Stimulated activated naive CD4-positive, alpha-beta T cell (primary cell): ENCODE measurements around the gene CDH23.

Source experiments
- DNase-seq, 6 experiments: peaks; one replicate each; lab custom pipeline; 2025; lab: John Stamatoyannopoulos, UW

Gene CDH23

GRCh38 chr10:71486484-71487114 is 89.9 kb downstream of the CDH23 start:
- peak in 1 of 6 experiments; percentile 1 for DNase-seq

GRCh38 chr10:71487726-71488125 is 91.0 kb downstream of the CDH23 start:
- DNase-seq, result no peak

DNA sequence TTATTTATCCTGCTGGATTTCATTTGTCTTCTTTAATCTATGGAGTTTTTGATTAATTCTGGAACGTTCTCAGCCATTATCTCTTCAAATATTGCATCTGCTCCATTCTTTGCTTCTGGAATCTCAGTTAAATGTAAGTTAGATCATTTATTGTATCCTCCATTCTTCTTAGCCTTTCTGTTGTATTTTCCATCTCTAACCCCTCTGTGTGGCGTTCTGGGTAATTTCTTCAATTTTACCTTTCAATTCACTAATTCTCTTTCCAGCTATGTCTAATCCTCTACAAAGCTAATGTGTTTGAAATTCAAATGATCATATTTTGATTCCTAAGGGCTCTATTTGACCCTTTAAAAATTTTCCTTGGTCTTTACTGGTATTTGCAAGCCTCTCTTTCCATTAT is 92.4 kb downstream of the CDH23 start:
- DNase-seq, result no peak

GRCh38 chr10:71492872-71493271 is 96.2 kb downstream of the CDH23 start:
- DNase-seq, result no peak

DNA sequence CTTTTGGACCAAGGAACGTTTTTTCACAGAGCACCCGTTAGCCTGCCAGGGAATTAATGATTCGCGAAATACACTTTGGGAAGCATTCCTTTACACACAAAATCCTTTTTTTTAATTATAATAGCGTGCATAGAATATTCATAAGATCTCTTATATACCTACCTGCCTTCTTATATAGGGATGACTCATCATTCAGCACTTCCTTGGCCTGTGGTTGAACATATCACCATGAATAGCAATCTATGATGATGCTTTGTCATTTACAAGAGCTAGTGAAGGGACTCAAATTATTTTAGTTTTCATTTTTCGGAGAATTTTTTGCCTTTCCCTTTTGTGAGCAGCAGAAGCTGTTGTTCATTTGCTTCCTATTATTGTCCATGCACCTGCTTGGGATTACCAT is 97.0 kb downstream of the CDH23 start:
- DNase-seq, result no peak

DNA sequence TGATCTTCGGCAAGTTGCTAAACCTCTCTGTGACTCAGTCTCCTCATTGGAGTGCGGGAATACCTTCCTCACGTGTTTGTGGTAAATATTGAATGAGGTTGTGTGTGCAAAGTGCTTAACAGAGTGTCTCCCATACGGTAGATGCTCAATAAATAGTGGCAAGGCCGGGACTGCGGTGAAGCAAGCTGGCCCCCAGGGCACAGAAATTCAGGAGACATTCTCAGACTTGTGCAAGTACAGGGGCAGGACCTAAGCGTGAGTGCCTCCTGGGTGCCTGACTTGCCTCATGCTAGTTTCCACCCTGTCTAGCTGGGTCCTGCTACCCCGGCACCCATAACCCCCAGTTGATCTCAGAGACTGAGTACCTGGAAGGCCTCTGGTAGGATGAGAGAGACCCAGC is 97.8 kb downstream of the CDH23 start:
- DNase-seq, result no peak

DNA sequence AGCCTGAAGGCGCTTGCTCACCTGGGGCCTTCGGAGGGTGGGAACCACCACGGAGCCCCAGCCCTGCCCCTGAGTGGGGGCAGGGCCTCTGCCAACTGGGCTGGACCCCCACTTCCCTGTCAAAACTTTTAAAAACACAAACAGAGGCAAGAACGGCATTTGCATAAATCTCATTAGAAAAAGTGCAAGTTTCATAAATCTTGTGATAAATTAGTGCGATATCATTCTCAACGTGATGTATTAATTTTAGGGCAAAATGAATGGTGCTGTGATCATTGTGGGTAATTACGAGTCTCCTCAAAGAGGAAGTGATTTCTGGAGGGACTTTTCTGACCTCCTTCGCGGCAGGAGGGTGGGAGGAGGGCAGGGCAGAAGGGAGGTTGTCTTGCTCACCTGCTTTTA is 98.3 kb downstream of the CDH23 start:
- no peak for DNase-seq

GRCh38 chr10:71496927-71497762 is 100.4 kb downstream of the CDH23 start:
- no peak for DNase-seq

GRCh38 chr10:71497763-71498326 is 101.1 kb downstream of the CDH23 start:
- no peak for DNase-seq

DNA sequence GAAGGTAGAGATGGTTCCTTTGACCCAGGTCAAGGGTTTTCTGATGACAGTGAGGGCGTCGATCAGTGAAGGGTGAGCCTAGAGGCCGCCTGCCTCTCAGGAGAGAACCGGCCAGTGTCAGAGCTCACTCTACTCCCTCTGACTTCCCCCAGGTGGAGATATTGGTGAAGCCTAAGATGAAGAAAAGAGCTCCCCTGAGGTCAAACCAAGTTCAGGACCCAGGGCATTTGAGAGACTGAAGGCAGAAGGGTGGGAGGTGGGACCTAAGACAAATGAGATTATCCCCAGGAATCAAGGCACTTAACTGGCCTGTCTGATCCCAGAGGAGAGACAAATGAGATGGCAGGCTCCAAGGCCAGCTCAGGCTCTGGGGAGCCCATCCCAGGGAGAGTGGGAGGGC is 104.7 kb downstream of the CDH23 start:
- no peak for DNase-seq

DNA sequence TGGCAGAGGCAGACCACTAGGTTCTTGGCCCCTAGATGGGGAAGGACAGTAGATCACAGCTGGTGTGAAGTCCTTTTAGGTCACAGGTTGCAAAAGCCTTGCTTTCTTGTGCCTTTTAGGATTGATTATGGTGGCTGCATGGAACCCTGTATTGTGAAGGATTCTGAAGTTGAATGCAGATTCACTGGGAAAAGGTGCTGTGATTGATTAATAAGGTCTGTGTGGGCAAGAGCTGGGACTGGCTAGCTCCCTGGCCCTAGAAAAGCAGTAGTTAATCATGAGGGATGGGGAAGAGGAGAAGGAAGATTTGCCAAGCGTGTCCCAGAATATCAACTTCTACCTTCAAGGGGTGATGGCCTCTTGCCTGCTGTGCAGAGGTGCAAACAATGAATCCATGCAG is 105.5 kb downstream of the CDH23 start:
- DNase-seq, result no peak

DNA sequence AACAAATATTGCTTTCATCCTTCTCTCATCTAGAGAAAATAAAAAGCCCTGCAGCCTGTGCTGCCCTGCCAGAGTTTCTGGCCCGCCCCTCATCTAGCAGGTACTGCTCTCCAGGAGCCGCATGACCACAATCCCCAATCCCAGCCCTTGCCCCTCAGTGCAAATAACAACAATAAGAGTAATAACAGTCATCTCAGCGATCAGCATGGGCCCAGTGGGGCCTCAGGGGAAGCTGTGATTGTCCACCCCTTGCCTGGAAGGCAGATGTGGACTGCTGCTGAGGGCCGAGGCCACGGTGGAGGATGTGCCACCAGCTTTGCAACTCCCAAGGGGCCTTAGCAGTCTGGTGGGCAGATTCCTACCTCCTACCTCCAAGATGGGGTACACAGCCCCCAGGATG is 106.1 kb downstream of the CDH23 start:
- DNase-seq, result no peak

DNA sequence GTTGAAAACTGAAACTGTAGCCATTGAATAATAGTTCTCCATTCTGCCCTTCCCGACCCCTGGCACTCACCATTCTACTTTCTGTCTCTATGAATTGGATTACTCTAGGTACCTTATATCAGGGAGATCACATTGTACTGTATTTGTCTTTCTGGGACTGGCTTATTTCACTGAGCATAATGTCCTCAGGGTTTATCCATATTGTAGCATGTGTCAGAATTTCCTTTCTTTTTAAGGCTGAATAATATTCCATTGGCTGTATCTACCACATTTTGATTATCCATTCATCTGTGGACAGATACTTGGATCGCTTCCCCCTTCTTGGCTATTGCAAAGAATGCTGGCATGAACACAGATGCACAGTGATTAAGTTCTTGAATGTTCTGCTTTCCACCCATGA is 107.4 kb downstream of the CDH23 start:
- no peak for DNase-seq

- DNase-seq, result no peak
Measured at GRCh38 chr10:71504570-71504969, 107.8 kb downstream of the CDH23 start.

DNA sequence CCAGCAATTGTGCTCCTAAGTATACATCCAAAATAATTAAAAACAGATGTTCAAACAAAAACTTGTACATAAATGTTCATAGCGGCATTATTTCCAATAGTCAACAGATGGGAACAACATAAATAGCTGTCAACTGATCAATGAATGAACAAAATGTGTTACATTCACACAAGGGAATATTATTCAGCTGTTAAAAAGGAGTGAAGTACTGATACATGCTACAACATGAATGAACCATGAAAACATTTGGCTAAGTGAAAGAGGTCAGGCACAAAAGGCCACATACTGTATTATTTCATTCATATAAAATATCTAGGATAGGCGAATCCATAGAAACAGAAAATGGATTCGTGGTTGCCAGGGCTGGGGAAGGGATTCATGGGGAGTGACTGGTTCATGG is 109.1 kb downstream of the CDH23 start:
- DNase-seq, result no peak

DNA sequence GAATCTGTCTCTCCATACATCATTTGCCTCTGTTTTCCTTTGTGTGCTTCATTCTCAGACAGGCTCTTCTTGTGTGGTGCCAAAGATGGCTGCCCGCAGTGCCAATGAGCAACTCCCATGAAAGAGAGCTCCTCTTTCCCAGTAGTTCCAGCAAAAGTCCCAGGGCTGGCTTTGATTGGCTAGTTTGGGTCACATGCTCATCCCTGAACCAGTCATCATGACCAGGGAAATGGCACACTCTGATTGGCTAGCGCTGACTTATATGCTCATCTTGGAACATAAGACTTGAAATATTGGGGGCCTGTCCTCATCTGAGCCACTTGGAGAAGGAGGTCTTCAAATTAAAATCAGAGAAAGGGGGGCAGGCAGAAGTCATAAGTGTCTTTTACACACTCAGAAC is 112.7 kb downstream of the CDH23 start:
- DNase-seq, result no peak

- DNase-seq, result no peak
Measured at GRCh38 chr10:71511206-71511605, 114.5 kb downstream of the CDH23 start.

- DNase-seq, result no peak
Measured at GRCh38 chr10:71512312-71512711, 115.6 kb downstream of the CDH23 start.

DNA sequence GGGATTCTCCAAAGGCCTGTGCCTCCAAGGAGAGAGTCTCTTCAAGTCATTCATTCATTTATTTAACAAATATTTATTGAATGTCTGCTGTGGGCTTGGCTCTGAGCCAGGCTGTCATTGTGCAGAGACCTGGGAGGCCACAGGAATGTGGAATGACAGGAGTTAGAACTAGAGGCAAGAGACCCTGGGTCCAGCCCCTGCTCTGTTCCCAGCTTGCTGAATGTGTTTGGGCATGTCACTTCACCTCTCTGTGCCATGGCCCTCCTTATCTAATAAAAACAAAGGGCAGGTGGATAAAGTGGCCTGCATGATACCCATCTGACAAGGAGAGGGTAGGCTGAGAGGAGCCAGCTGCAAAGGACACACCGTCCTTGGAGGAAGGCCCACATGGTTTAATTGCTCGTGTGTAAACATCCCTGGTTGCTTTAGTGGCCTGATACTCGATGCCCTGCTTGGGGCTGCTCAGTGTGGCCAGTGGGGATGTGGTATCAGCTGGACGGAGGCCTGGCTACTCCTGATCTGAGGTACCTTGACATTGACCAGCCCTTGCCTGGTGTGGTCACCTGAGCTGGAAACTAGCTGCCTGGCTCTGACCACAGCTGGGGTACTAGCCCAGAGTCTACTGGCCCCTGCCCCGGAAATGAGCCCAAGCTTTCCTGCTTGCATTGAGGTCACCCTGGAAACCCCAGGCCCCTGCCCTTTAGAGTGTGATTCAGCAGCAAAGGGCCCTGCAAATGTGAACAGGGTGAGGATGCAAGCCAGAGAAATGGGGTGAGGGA is 116.2 kb downstream of the CDH23 start:
- no peak for DNase-seq

DNA sequence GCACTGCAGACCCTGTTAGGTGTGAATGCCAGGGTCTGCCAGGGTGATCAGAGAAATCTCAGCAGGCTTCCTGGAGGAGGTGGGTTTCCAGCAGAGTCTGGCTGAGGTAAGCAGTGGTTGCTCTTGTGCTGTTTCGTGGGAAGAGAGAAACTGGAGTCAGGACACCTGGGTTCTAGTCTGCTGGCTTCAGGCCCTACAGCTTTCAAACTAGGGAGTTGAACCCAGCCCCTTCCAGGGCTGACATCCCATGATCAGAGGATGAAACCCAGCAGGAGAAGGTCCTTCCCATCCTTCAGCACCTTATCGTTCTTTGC is 116.8 kb downstream of the CDH23 start:
- no peak for DNase-seq

DNA sequence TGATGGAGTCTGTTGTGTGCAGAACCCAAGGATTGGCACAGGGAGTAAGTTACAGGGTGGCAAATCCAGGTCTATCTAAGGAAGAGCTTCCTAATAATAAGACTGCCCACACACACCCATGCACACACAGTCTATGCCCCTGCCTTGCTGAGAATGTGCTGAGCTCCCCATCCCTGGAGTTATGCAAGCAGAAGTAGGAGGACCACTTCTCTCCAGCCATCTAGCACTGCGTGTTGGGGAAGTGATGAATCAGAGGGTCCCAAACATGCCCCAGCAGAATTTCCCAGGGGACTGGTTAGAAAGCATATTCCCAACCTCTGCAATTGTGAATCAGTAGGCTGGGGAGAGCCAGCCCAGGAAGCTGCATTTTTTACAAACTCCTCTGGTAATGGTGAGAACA is 117.2 kb downstream of the CDH23 start:
- DNase-seq, result no peak

GRCh38 chr10:71515531-71516172 is 118.9 kb downstream of the CDH23 start:
- no peak for DNase-seq
